GM21717 (cell line): Measurements from ENCODE around the gene PHF8.

ENCODE experiments used
- ATAC-seq: cut with Tn5 transposase; IDR thresholded peaks from one replicate; pipeline ENCODE4 v1.9.1; 2021; ENCODE audit warnings: mild to moderate bottlenecking, moderate library complexity; ENCODE audit not compliant: unreplicated experiment

Gene PHF8

DNA sequence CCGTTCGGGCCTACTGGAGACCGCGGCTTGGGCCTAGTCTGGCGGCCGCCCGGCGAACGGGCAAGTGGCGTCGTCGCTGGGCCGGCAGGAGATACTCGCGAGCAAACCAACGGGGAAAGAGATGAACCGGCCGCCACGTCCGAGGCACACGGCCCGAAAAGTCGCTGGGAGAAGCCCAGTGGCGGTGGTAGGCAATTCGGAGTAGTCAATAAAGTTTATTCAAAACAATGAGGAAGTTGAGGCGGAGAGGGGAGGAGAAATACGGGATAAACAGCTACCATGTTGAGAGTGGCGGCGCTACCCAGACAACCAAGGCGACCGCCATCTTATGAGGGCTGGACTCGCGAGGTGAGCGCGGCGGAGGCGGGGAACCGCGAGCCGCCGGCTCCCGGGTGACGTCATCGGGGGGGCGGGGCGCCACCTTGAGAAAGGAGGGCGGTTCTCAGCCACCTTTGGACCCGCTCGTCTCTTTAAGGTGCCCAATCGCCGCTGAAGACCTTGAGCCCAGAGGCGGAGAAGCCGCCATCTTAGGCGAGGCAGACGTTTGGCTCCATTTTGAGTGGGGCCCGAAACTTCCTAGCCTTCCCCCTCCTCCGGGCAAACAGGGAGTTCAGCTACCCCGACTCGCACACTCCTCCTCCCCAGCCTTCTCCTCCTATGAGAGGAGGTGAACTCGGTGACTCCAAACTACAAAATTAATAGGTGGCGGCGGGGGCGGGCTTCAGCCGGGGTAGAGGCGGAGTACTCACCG lies at the start of gene PHF8:
TSS of gene PHF8 (minus strand) at position 348 of the 751 bp plus-strand sequence. CDS start 1,745 bp downstream, outside the sequence.
- ATAC-seq, result peak; percentile 86

DNA sequence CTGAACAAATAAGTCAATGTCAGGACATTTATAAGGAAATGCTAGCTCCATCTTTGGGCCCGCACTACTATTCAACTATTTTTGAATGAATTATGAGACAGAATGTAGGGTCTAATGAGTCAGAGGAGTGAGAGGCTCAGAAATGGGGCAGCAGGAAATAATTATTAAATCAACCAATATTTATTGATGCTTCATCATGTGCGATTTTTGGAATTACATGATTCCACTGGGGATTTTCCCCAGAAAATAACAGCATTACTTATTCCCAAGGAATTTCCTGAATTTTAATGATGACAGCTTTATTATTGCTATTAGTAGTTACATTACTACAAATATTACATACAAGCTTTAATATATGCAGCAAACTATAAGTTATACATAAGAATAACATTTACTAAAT lies 49.3 kb upstream of the PHF8 start:
- ATAC-seq, result no peak

DNA sequence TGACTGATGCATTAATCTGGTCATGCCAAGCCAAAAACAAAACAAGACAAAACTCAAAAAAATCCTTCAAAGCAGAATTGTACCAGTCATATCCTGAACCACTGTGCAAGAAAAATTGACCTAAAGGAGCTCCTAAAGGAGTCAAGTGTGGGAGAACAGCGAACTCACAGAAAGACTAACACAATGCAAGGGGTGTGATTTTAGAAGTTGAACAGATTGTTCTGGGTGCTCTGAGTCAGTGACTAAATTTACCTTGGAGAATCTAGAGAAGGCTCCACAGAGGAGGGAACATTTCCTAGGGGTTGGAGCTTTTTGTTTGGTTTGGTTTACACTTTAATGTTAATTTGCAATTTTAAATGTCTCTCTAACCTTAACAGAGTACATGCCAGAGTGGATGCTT lies 48.9 kb upstream of the PHF8 start:
- ATAC-seq, result no peak

DNA sequence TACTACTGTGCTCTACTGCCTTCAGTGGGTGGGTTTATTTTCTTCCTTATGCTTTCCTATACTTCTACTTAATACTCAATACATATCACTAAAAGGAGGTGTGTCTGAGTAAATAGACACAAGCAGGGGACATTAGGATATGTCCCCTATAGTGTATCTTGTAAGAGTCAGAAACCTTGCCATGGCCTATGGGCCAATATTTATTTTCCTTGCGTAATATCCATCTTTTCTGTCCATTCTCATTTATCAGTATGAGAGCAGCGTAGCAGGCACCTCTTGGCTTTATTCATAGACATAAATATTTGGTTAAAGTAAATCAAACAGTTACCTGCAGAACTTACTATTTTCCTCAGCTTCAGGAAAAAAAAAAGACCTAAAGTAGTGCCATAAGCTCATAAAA lies 46.6 kb upstream of the PHF8 start:
- no peak for ATAC-seq

DNA sequence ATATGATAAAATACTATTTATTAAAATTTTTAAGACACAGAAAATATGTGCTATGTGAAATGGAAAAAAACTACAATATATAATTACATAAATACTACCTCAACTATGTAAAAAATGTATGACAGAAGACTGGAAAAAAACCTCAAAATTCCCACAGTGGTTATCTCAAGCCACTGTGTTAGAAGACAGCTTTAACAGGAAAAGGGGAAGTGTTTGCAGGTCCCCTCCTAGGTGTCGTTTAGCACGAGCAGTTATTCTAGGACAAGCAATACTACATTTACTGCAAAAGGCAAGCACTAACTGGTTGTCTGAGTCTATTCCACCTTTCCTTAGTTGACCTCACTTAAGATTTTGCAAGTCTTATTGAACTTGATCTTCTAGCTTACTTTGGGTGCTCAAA lies 44.9 kb upstream of the PHF8 start:
- no peak for ATAC-seq

DNA sequence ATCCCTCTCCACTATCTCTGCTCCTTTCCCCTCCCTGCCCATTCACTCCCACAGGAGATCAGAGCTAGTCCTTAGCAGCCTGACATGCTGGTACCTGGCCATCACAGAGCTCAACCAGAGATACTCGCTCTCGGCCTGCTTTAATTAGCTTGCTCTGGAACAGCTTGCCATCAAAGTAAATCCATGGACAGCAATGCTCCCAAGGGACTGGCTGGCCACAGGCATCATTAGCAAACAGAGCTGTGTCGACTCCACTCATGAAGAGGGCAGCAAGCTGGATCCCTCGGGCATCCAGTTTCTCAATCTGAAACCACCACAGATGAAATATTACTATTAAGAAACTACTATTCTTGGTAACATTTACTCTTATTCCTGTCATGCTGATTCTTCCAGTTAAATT lies 43.4 kb upstream of the PHF8 start:
- no peak for ATAC-seq

DNA sequence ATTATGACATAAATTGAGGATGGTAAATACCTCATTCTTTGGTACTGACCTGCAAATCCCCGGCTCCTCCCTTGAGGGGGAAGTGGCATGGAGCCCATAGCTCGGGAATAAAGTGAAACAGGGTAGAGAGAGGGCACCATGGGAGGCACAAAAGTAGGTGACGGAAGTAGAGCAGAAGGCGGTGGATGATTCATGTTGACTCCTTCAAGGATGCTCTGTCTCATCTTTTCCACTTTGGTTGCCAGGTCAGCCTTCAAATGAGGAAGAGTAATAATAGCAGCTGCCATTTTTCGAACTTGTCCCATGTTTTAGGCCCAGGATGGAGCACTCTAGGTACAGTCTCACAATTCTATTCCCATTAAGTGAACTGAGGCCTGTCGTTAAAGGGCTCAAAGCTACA lies 41.4 kb upstream of the PHF8 start:
- no peak for ATAC-seq

DNA sequence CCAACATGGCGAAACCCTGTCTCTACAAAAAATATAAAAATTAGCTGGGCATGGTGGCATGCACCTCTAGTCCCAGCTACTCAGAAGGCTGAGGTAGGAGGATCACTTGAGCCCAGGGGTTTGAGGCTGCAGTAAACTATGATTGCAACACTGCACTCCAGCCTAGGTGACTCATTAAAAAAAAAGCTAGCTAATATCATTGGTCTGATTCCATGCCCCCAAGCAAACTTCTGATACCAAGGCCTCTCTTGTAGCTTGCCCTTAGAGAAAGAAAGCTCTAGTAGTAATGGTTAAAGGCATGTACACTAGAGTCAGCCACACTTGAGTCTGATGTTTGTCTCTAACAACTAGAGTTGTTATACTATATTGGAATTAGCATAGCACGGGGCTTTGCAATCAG lies 32.6 kb upstream of the PHF8 start:
- no peak for ATAC-seq

DNA sequence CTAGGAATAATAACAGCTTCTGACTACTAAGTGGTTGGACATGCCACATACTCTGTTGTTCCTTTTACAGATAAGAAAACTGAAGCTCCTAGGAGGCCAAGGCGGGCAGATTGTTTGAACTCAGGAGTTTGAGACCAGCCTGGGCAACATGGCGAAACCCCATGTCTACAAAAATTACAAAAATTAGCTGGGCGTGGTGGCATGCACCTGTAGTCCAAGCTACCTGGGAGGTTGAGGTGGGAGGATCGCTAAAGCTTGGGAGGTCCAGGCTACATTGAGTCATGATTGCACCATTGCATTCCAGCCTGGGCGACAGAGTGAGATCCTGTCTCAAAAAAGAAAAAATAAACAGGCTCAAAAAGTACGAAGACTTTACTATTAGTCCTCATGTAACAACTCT lies 30.6 kb upstream of the PHF8 start:
- ATAC-seq, result no peak

DNA sequence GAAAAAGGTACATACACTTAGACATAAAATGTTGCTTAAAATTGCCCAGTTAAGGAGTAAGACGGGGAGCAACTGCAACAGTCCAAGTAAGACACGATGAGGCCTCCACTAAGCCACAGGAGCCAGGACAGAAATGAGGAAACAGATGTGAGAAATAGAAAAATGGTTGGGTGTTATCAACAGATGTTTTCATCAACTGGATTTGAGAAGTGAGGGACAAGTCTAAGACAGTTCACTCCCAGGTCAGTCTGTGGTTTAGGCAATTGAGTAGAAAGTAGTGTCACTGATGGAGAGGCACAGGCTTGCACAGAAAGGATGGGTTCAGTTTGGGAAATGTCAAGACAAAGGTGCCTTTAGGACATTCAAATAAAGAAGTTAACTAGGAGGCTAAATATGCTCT lies 23.5 kb upstream of the PHF8 start:
- no peak for ATAC-seq

DNA sequence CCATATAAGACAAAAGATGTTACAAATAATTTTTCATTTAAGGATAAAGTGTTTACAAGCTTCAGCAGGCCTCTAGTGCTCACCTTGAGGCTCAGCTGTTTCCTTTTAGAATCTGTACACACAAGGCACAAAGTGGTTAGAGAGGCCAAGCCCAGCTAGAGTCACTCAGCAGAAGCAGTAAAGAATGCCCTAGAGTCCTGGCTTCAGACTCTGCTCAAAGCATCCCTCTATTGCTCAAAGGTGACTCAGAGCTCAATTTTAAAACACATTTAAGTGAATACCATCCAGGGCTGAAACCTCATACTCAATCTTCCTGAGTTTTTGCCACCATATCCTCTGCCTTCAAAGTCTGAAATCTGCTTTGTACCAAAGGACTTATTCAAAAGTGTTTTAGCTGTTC lies 22.6 kb upstream of the PHF8 start:
- no peak for ATAC-seq

DNA sequence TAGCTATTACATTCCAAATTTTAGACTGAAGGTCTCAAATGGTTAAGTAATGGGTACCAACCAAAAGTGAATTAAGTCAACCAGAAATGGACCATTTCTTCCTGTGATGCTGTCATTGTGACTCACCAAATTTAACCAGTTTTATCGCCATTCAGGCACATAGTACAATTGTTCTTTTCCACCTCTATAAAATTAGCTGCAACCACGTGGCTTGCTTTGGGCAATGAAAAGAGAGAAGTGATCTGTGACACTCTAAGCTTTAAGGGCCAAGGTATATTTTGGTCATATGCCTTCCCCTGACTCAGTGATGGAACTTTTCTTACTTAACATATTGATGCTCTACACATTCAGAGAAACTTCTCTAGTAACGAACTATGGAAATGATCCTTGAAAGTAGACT lies 20.3 kb upstream of the PHF8 start:
- no peak for ATAC-seq

DNA sequence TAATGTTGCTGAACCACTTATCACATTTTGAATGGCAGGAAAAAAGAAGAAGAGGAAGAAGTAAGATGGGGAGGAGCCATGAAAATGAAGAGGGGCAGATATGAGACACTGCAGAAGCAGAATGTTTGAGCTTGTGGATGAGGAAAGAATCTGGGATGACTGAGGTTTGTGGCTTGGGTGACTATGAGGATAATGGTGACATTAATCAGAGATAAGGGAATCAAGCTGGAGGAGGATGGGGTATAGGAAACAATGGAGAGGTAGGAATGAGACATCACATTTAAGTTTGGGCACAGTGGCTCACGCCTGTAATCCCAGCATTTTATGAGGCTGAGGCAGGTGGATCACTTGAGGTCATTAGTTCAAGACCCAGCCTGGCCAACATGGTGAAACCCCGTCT lies 19.1 kb upstream of the PHF8 start:
- ATAC-seq, result no peak

DNA sequence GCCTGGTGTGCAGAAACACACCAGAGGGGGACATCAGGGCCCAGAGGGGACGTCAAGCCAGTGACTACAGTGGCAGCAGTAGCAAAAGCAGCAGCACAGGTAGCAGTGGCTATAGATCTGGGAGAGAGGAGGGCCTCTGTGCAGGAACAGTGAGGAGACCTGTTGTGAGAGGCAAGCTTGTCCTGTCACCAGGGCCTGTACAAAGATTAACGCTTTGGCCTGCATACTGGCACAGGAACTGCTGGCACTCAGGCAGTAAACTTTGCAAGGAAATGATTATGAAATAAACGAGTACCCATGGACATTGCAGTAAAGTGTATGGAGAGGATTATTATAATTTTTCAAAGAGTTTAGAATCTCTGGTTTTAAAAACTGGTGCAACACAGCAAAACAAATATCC lies 5.5 kb upstream of the PHF8 start:
- ATAC-seq, result no peak

DNA sequence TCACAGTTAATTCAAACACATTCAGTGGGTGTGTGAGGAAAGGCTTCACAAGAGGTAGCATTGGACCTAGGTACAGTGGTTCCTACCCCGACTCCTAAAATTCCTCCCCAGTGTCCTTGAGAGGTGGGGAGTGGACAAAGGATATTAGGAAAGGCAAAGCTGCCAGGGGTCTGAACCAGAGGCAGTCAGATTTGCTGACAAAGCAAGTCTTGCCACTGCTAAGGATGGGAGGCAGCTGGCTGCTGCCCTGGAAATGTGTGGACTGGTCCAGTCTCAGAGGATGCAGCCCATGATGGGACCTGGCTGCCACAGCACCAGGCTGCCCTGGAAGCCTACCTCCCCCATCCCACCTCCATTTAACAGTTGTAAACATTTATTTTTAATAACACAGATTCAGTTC lies 4.1 kb upstream of the PHF8 start:
- no peak for ATAC-seq

DNA sequence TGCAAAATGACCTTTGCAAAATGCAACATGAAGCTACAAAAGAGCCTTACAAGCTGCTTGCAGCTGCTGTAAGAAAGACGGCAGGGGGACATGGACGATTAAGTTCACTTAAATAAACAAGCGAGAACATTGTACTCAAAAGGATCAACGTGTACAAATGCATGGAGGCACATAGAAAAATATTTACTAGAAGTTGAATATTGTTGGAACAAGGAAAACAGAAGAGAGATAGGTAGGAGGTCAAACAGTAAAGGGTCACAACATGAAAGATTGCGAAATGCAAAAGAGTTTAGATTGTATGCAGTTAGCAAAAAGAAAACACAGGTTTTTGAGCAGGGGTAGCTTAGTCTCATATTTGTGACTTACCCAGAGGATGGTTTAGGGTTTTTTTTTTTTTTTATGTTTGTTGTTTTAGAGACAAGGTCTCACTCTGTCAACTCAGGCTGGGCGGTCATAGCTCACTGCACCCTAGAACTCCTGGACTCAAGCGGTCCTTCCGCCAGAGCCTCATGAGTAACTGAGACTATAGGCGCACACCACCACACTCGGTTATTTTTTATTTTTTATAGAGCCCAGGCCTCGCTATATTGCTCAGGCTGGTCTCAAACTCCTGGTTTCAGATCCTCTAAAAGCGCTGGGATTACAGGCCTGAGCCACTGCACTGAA lies 1.4 kb upstream of the PHF8 start:
- no peak for ATAC-seq

DNA sequence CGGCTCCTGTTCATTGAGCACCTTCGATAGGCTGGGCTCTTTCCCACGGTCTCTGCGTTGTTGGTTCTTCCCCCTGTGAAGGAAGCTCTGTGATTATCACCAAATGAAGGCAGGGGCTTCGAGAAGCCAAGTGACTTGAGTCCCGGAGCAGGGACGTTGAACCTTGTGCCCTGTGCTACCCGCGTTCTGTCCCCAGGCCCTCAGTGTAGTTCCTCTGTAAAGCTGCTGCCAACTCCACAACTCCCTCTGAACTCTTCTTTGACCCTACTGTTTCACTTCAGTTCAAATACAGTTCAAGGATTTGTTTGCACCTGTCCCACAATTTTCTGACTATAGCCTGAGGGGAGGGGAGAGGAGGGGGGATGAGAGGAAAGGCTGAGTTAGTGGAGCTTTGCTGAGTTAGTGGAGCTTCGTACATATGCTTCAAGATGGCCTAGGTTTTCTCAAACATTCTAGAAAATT lies 635 bp upstream of the PHF8 start:
- no peak for ATAC-seq

DNA sequence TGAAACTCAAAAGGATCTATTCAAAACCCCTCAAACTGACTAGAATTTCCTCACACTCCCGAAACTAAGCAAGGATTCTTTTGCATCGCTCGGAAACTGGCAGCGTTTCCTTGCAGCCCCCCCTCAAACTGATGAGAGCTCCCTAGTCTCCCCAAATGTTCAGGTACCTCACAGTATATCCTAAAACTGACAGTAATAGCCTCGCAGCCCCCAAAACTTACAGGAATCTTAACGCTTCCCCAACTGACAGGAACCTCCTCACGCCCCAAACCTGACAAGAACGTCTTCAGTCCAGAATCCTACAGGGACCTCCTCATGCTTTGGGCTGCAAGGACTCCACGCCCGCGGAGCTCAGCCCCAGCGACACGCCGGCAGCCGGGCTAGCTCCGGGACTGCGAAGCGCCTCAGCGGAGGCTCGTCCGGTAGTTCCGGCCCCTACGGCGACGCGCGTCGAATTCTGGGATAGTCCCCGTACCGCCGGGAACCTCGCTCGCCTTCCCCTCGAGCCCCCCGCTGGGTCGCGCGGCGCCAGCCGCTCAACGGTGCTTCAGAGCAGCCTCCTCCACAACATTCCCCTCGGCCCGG lies 640 bp downstream of the PHF8 start:
- peak; percentile 28 for ATAC-seq

DNA sequence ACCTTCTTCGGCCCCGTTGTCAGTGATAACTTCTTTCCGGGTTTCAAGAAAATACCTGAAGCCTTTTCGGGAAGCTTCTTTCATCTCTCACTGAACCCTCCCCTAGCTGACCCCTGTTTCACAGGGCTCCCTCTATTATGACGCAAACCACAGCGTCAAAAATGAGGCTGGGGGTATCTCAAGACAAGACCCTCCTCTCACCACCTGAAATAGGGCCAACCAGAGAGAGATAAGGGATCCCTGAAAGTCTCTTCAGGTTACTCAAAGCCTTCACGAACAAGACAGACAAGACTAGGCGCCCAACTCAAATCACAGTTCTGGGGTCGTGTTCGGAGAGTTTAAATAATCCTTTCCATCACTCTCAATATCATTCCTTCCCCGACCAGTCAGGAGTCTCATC lies 1.2 kb downstream of the PHF8 start:
- ATAC-seq, result no peak

DNA sequence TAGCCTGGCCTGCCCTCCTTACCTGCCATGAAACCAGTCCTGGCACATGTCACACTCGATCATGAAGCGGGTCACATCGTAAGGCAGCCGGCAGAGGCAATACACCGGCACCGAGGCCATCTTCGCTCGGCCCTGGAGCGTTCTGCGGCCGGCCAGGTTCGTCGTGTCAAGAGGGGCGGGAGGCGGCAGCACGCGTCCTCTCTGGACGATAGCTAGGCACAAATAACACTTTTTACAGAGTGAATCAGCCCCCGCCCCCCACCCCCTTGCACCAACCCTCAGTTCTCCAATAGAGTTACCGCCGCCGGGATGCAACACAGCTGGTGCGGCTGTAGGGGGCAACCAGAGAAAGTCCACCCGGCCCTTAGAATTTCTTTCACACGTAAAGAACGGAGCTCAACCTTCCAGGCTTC lies 1.7 kb downstream of the PHF8 start:
- ATAC-seq, result no peak

DNA sequence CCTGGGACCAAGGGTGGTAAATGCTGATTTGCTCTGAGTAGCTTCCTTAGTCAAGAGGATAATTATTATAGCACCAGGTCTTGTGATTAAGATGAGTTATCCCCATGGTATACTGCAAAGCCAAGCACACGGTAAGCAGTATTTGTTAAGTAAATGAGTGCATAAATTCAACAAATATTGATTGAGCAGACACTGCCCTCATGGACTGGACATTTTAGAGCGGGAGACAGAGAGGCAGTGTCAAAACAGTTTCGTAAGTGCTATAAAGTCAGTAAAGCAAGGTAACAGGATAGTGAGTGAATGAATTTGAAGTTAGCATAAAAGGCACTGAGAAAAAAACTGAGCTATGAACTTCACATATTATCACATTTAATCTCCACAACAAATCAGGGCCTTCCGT lies 13.9 kb downstream of the PHF8 start:
- no peak for ATAC-seq

DNA sequence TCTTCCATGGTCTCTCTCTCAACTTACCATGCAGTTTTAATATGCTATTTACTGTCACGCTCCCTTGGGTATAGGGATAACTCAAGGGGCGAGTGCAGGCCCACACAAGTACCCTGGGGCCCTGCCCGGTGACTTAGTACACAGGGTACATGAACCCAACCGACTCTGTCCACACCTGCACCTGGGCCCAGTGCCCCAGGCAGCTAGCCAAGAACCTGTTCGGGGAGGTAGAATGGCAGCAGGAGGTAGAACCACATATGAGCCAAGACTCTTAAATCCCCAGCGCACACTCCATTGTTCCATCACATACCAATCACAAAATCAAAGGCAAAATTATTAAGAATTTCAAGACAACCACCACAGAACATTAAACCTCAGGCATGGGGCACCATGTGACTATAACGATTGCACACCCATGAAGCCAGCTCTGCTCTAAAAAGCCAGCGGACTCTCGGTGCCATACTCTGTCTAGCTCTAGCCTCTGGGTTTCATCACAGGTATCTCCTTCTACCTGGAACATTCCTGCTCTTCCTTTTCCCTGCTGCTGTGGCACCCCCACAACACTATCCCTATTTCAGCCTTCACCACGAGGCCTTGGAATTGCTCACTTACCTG lies 14.6 kb downstream of the PHF8 start:
- no peak for ATAC-seq
